Loucy (cell line): ENCODE data around the gene TSHZ2.

ENCODE experiments used
- H2AFZ ChIP-seq: fragments of 200-600 bp; sonication (generic); 2 replicates; pipeline ENCODE4 v1.6.0; 2016; ENCODE audit warnings: antibody characterized with exemption, mild to moderate bottlenecking, low read length, moderate library complexity
- H3F3A ChIP-seq: fragments of 200-600 bp; 2 replicates; pipeline ENCODE4 v1.6.0; 2016; ENCODE audit warnings: antibody characterized with exemption, low read depth, mild to moderate bottlenecking
- H3K27me3 ChIP-seq: fragments of 200-600 bp; sonication (generic); 2 replicates; pipeline ENCODE4 v1.6.1; 2014; ENCODE audit warnings: low read length, mild to moderate bottlenecking; ENCODE audit not compliant: insufficient read depth, poor library complexity, severe bottlenecking
- H3K36me3 ChIP-seq: fragments of 200-600 bp; sonication (generic); 2 replicates; pipeline ENCODE4 v1.6.1; 2016; ENCODE audit warnings: low read length; ENCODE audit not compliant: insufficient read depth
- H3K4me1 ChIP-seq: fragments of 200-600 bp; sonication (generic); 2 replicates; pipeline ENCODE4 v1.5.1; 2014; ENCODE audit warnings: low read length, mild to moderate bottlenecking; ENCODE audit not compliant: insufficient read depth, poor library complexity, severe bottlenecking
- H3K4me2 ChIP-seq: fragments of 200-600 bp; sonication (generic); 2 replicates; pipeline ENCODE4 v1.6.0; 2014; ENCODE audit warnings: antibody characterized with exemption, low read length, low read depth, mild to moderate bottlenecking; ENCODE audit not compliant: poor library complexity, severe bottlenecking
- H3K4me3 ChIP-seq: fragments of 200-600 bp; sonication (generic); 2 replicates; pipeline ENCODE4 v1.5.1; 2014; ENCODE audit warnings: low read length, mild to moderate bottlenecking, mixed read lengths; ENCODE audit not compliant: poor library complexity, severe bottlenecking
- H3K79me2 ChIP-seq: fragments of 200-600 bp; sonication (generic); 2 replicates; pipeline ENCODE4 v1.6.1; 2014; ENCODE audit warnings: low read length; ENCODE audit not compliant: insufficient read depth
- H3K9ac ChIP-seq: fragments of 200-600 bp; sonication (generic); 2 replicates; pipeline ENCODE4 v1.6.0; 2014; ENCODE audit warnings: mild to moderate bottlenecking, low read depth, low read length, moderate library complexity; ENCODE audit not compliant: poor library complexity, severe bottlenecking
- H3K9me2 ChIP-seq: fragments of 200-600 bp; sonication (generic); replicated peaks from 2 replicates; pipeline ENCODE4 v1.6.1; 2016; ENCODE audit warnings: low read depth, low read length, mixed read lengths
- H3K9me3 ChIP-seq: fragments of 200-600 bp; sonication (generic); 2 replicates; pipeline ENCODE4 v1.6.1; 2014; ENCODE audit warnings: mild to moderate bottlenecking, antibody characterized with exemption, low read length, low read depth; ENCODE audit not compliant: insufficient read depth
- H4K20me1 ChIP-seq: fragments of 200-600 bp; sonication (generic); 2 replicates; pipeline ENCODE4 v1.6.0; 2014; ENCODE audit warnings: antibody characterized with exemption, low read length, mild to moderate bottlenecking; ENCODE audit not compliant: insufficient read depth, poor library complexity, severe bottlenecking
- CTCF ChIP-seq: fragments of 200-600 bp; sonication (generic); conservative IDR thresholded peaks from 2 replicates; pipeline ENCODE4 v1.5.1; 2014; ENCODE audit warnings: mild to moderate bottlenecking, antibody characterized with exemption, low read length
- EZH2phosphoT487 ChIP-seq: fragments of 200-600 bp; IDR thresholded peaks from 2 replicates; pipeline ENCODE4 v1.6.1; 2018; ENCODE audit warnings: antibody characterized with exemption, mild to moderate bottlenecking, moderate library complexity, borderline replicate concordance

Gene TSHZ2

GRCh38 chr20:53202777-53203176 is 230.6 kb downstream of the TSHZ2 start:
- no peak overlapping the region for H2AFZ ChIP-seq
- H3K4me1 ChIP-seq, result no peaks in the 10 kb centered on the region
- no peak for TF ChIP-seq CTCF
- no peak for TF ChIP-seq EZH2phosphoT487

DNA sequence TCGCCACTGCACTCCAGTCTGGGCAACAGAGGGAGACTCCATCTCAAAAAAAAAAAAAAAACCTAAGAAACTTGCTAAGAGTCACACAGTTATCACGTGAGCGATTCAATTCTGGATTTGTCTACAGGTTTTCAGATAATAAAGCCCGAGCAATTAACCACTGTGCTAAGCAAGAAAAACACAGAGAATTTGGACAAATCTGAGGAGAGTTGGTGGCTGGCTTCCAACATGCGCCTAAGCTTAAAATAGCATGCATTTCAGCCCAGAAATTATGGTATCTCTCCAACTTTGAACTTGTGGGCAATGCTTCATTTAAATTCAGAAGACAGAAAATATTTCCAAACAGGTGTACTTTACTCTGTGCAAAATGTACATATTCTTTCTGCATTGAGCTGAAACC is 232.9 kb downstream of the TSHZ2 start:
- H3K9ac ChIP-seq, result no peak overlapping the region
- H3K27me3 ChIP-seq, result no peaks in the 10 kb centered on the region
- no peak overlapping the region for H2AFZ ChIP-seq
- H3K9me2 ChIP-seq, result no peaks in the 10 kb centered on the region
- no peaks in the 10 kb centered on the region for H4K20me1 ChIP-seq
- no peaks in the 10 kb centered on the region for H3F3A ChIP-seq
- no peak overlapping the region for H3K4me2 ChIP-seq
- H3K4me1 ChIP-seq, result no peaks in the 10 kb centered on the region
- H3K9me3 ChIP-seq, result no peaks in the 10 kb centered on the region
- H3K4me3 ChIP-seq, result no peak overlapping the region
- H3K36me3 ChIP-seq, result no peaks in the 10 kb centered on the region
- TF ChIP-seq EZH2phosphoT487 (no peak), CTCF (no peak)
- no peaks in the 10 kb centered on the region for H3K79me2 ChIP-seq

More at GRCh38 chr20:53202777-53203176, 230.6 kb downstream of the TSHZ2 start:
- no peaks in the 10 kb centered on the region for H3K36me3 ChIP-seq
- no peaks in the 10 kb centered on the region for H4K20me1 ChIP-seq
- no peaks in the 10 kb centered on the region for H3K27me3 ChIP-seq
- no peak overlapping the region for H3K9ac ChIP-seq
- no peaks in the 10 kb centered on the region for H3K9me3 ChIP-seq
- H3K9me2 ChIP-seq, result no peaks in the 10 kb centered on the region
- no peaks in the 10 kb centered on the region for H3K79me2 ChIP-seq
- no peak overlapping the region for H3K4me3 ChIP-seq
- no peak overlapping the region for H3K4me2 ChIP-seq
- H3F3A ChIP-seq, result no peaks in the 10 kb centered on the region

DNA sequence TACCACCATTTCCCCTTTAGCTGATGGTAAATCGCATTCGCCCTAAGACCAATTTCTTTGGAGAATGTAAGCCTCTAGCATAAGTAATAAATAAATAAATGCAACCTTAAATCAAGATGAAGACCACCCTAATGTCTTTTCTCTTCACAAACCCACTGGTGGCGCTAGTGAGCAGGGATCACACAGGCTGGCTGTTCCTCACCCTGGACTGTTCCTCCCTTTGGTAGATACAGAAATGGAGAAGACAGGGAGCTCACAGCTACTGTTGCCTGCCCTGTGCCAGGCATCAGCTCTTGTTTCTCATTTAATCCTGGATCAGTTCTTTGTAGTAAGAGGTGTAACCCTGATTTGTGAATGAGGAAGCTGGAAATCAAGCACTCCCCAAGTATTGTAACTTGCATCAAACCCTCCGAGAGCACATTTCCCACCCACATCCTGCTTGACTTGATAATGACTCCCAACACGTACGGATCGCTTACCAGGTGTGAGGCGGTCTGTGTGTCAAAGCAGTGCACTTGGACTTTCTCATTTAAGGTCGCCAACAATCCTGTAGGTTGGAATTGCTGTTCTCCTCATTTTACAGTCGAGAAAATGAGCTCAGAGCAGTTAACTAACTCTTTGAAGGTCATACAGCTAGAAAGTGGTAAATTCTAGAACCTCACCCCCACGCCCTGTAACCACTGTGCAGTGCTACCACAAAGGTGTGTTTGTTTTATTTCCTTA is 236.1 kb downstream of the TSHZ2 start:
- Histone ChIP-seq H2AFZ (no peak overlapping the region), H3K36me3 (no peaks in the 10 kb centered on the region), H3F3A (no peaks in the 10 kb centered on the region), H3K9ac (no peak overlapping the region), H3K9me2 (no peaks in the 10 kb centered on the region), H3K4me2 (no peak overlapping the region), H3K9me3 (no peaks in the 10 kb centered on the region), H3K4me1 (no peaks in the 10 kb centered on the region), H3K27me3 (no peaks in the 10 kb centered on the region), H4K20me1 (no peaks in the 10 kb centered on the region), H3K79me2 (no peaks in the 10 kb centered on the region), H3K4me3 (no peak overlapping the region)
- peak; percentile 71 for TF ChIP-seq CTCF
- TF ChIP-seq EZH2phosphoT487, result no peak
